NCI-H187 treated with DMSO at 0.1 percent for 48 hours (cell line): ENCODE data around the gene DZIP3.
A peak's percentile ranks its signal among the peaks of the same experiment; 100 is the strongest.

Experiments used
- DNase-seq: peaks from one replicate; lab custom pipeline; 2025; lab: John Stamatoyannopoulos, UW

DZIP3 gene, protein sequence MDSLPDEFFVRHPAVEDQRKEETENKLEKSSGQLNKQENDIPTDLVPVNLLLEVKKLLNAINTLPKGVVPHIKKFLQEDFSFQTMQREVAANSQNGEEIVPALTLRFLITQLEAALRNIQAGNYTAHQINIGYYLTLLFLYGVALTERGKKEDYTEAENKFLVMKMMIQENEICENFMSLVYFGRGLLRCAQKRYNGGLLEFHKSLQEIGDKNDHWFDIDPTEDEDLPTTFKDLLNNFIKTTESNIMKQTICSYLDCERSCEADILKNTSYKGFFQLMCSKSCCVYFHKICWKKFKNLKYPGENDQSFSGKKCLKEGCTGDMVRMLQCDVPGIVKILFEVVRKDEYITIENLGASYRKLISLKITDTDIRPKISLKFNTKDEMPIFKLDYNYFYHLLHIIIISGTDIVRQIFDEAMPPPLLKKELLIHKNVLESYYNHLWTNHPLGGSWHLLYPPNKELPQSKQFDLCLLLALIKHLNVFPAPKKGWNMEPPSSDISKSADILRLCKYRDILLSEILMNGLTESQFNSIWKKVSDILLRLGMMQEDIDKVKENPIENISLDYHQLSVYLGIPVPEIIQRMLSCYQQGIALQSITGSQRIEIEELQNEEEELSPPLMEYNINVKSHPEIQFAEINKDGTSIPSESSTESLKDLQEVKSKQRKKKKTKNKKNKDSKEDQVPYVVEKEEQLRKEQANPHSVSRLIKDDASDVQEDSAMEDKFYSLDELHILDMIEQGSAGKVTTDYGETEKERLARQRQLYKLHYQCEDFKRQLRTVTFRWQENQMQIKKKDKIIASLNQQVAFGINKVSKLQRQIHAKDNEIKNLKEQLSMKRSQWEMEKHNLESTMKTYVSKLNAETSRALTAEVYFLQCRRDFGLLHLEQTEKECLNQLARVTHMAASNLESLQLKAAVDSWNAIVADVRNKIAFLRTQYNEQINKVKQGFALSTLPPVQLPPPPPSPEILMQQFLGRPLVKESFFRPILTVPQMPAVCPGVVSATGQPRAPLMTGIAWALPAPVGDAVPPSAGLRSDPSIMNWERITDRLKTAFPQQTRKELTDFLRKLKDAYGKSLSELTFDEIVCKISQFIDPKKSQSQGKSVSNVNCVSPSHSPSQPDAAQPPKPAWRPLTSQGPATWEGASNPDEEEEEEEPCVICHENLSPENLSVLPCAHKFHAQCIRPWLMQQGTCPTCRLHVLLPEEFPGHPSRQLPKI

DNA sequence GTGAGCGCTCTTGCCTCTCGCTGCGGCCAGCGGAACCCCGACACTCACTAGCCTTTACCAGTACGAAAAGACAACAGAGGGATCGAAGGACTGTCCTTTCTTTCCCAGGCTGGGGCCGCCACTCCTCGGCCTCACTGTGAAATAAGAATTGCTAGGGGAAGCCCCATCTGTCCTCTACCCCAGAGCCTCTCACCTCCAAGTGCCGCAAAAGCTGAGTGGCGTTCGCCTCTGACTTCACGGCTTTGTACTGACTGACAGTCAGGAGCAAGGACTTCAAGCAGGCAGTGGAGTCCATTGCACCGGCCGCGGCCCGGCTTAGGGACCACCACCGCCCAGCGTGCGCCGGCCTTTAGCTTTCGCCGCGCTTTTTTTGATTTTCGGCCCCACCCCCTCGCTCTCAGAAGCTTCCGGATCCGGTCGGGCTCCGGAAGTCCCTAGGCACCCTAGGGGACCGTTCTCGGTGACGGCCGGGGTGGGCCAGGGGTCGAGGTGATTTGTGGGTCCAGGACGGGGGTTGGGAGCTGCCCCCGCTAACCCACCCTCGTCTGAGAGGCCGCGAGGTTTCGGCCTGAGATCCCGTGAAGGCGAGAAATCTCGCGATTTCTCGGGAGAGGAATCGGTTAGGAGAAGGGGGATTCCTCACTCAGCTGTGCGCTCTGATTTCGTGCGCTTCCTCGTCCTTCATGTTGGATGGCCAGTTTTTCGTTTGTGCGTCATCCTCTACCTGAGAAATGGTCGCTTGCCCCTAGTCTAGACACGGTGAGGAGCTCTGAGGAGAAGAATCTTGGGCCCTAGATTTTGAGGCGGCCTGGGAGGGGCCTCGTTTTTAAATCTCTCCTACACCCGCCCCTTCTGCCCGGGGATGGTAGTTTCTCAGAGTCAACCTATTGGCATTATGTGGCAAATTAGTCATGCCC lies at the start of gene DZIP3, which contains the start of gene CIP2A:
DZIP3 (plus strand) TSS at position 642 of the 917 bp plus-strand sequence. CDS start 15,685 bp downstream, outside the sequence.
CIP2A (minus strand) TSS at position 358 of the 917 bp plus-strand sequence; CDS start at position 295, 63 bp downstream.
- peak; percentile 17 for DNase-seq

DNA sequence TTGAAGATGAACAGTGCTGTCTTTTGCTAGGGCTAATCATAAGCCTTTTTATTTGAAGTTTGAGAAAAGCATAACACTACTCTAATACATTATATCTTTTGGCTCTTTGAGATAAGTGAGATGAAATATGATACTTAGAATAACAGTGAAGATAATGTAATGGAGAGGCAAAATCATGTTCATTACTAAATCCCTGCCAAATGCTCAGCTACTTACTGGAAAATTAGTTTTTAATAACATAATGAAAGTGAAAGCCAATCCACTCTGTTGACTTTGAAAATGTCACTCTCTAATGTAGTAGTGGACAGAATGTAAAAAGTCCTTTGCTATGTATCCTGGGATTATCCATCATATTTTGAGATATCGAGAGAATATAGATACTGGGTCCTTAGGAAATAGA lies 43.3 kb upstream of the DZIP3 start:
- no peak for DNase-seq

DNA sequence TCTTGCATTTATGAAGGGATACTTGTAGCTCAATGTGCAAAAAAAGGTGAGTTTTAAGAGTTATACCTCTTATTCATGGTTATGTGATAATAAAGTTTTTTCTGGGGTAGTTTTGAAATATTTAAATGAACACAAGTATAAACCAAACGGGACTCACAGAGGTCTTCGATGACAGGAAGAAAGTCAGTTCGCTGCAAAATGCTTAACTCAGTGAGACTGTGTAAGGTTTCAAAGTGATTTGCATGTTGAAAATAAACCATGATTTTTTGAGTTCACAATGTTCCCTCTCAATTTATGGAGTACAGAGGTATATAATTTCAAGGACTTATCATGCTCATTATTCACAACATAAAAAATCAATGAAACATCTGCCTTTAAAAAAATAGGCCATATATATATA lies 42.8 kb upstream of the DZIP3 start:
- no peak for DNase-seq

GRCh38 chr3:108548304-108548703 lies 41.2 kb upstream of the DZIP3 start:
- no peak for DNase-seq

DNA sequence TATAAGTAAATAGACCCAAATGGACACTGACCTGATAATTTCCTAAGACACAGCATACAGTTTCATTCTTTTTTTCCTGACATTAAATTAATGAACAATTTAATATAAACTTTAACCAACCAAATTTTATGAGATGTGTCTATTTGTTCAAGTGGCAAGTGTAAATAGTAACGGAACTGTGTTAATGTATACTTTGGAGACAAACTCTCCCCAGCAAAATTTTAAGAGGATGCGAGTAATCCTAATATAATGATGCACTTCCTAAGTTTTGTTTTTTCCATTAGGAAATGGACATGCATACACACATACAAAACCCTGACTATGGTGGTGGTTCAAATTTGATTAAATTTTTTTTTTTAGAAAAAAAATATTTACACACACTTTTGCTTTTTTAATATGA lies 40.6 kb upstream of the DZIP3 start:
- DNase-seq: no peak

DNA sequence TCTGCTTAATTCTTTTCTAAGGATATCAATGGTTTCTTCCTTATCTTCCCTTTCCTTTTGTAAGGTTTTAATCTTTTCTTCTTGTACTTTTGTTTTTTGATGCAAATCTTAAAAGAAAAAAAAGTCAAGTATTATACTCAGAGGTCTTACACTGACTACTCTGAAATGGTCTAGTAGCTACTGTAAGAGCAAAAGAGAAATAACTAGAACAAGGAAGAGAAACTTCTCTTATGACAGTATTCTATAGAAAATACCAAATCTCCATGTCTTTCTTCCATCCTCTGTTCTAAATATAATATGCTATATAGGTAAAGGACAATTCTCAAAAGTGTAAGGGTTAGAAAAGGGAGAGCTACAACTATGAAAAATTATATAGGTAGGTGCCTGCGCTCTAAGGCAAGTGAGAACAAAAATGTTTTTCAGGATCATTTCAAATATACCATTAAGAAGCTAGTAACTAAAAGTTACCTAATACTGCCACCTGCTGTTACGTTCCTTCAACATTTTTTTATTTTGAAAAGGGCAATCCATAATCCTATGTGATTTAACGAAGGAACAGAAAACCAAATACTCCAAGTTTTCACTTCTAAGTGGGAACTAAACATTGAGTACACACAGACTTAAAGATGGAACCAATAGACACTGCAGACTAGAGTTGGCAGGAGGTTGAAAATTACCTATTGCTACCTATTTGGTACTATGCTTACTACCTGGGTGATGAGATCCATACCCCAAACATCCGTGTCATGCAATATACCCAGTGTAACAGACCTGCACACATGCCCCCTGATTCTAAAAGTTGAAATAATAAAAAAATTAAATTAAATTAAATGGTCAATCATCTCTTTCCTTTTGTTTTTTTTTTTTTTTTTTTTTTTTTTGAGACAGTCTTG lies 37.0 kb upstream of the DZIP3 start:
- peak; percentile 6 for DNase-seq

DNA sequence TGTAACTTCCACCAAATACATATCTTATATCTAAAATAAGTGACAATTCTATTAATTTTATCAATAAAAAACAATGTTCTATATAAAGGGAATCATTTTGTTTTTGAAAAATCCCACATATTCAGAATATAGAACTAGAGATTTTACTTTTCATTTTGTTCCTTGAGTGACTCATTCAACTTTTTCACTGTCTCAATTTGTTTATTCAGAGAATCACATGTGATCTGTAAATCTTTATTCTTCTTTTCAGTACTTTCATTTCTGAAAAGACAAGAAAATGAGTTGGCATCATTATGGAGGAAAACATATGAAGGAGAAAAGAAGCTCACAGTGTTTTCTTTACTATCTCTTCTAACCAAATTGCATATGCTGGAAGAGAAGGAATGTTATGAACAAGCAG lies 35.3 kb upstream of the DZIP3 start:
- DNase-seq: no peak

DNA sequence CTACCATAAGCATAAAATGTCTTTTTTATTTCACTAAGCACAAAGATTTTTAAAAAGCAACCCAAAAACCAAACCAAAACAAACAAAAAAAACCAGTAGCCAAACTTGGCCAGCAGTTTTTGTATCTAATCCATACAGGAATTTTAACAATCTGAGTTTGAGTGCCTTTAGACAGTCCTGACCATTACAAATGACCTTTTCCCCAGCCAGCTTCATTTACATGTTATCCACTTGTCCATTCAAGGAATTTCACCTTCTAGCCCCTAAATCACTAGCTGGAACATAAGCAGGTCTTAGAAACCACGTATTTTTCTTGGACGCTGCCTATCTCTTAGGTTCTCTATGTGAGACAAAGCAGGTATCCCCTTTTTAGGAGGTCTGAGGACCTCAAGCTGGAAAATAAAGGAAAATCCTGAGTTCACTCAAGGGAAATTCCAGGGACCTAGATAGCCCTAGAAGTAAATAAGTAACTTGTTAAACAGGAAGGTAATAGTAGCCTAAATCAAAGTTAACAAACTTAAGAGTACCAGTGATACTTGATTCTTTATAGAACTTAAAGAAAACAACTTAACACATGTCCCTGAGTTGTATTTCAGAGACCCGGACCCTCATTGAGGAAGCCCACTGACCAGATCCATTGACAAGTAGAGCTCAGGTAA lies 34.5 kb upstream of the DZIP3 start:
- DNase-seq: no peak

- DNase-seq: no peak
Observed at GRCh38 chr3:108555966-108556581, 33.4 kb upstream of the DZIP3 start.

GRCh38 chr3:108562565-108562964 lies 27.0 kb upstream of the DZIP3 start:
- no peak for DNase-seq

DNA sequence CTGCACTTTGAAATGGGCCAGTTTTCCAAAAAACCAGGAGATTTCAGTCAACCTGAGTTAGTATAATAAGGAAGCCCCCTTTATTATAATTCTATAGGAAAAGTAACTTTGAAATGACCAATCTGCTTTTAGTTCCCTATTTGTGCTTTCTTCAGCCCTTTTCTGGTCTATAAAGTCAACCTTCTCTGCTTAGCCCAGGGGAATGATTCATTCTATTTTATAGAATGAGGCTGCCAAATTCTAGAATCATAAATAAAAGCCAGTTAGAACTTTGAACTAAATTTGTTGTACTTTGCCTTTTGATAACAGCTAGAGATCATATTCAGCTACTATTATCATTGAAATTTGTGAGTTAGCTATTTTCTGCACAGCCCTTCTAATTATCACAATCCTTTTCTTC lies 25.0 kb upstream of the DZIP3 start:
- DNase-seq: no peak

DNA sequence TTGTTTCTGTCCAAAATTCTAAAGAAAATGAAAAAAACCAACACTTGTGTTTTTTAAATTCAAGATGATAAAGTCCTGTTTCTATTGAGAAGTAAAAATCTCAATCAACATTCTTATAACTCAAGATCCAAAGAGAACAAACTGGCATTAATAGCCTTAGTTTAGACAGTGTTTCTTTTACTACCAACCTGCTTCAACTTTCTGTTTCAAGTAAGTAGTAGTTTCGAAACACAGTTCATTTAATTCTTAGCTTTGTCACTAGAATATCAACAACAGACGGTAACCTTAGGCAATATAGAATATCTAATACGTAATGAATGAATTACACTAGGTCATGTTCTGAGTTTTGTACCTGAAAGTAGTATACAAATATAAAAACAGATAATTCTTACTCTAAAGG lies 24.0 kb upstream of the DZIP3 start:
- DNase-seq: no peak

DNA sequence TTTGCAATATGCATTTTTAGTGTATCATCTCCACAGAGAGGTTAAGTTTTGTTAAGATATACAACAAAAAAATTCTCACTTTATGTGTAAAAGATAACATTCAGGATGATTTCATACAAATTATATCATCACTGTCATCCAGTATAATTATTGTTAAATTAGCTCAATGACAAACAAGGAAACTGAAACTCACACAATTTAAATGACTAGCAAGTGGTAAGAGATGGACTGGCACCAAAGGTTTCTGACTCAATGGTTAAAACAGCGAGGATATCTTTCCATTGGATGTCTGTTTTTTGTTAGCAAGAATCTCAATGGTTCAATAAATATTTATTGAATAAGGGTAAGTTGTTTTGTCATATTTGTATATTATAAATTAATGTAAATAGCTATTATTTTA lies 22.9 kb upstream of the DZIP3 start:
- DNase-seq: no peak

- DNase-seq: no peak
Observed at GRCh38 chr3:108569336-108569735, 20.2 kb upstream of the DZIP3 start.

- no peak for DNase-seq
Observed at GRCh38 chr3:108578064-108578463, 11.5 kb upstream of the DZIP3 start.

GRCh38 chr3:108588601-108589000 lies 921 bp upstream of the DZIP3 start:
- no peak for DNase-seq

- no peak for DNase-seq
Observed at GRCh38 chr3:108589998-108590323, 439 bp downstream of the DZIP3 start.

DNA sequence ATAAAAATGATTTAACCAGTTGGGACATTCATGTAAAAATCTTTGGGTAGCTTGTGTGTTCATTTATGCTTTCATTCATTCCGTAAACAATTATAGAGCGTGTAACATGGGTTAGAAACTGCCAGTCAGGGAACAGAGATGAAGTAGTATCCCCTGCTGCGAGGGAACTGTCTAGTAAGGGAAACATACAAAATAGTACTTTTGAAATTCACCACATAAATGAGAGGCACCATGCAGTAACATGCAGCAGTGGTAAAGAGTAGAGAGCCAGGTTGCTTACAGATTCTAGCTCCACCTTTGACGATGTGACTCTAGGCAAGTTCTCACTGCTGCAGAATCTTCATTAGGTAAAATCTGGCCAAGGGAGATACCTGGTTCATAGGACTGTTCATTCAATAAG lies 938 bp downstream of the DZIP3 start:
- DNase-seq: no peak

DNA sequence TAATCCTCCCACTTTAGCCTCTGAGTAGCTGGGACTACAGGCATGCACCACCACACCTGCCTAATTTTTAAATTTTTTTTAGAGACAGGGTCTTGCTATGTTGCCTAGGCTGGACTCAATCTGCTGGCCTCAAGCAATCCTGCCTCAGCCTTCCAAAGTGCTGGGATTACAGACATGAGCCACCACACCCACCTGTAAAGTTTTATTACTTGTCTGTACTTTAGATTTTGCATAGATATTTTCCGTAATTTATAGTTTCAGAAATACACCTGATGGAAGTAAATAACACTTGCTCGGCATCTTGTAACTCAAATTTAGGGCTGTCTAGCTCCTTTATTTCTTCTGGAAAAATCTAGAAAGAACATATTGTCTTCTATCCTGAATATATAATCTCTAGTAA lies 5.8 kb downstream of the DZIP3 start:
- DNase-seq: no peak
